Measurements from ENCODE around the gene OAT. TPM values are rescaled to one million over a fixed set of nuclear protein-coding genes. Genes with fewer than 3 reads are reported as not detected.

The OAT gene
- polyA plus RNA-seq, 1 of the 3 experiments (the other 2 are of a cell fraction) = 65.7 TPM

DNA sequence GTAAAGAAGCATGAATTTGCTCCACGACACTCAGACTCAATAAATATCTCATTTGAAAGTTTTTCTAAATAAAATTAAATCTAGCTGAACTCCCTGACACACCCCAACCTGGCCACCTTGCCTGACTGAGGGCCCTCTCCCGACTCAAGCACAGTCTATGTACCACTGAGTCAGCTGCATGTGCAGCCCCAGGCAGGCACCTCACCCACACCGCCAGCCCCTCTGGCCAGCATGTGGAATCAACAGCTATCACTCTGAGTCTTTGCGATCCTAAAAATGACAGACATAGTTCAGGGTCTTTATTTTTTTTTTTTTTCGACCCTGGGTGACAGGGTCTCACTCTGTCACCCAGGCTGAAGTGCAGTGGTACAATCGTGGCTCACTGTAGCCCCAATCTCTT is 35.2 kb downstream of the OAT start:
- Histone ChIP-seq H3K4me2 (no peak overlapping the region), H3K4me3 (ENCODE audit: low read depth in 2 of 2, low read length in 1 of 2) (no peak overlapping the region), H3K27ac (ENCODE audit: low read depth in 2 of 2, low read length in 1 of 2) (no peak overlapping the region), H3K79me2 (ENCODE audit: insufficient read depth) (no peaks in the 10 kb centered on the region), H3K9me2 (no peaks in the 10 kb centered on the region), H3K4me1 (ENCODE audit: control insufficient read depth in 1 of 2, insufficient read depth in 2 of 2, low read depth in 1 of 2, low read length in 1 of 2) (peaks cover 0 to under 1% of the 10 kb centered on the region in 2 experiments; a peak in 1 of 4 replicates), H3K27me3 (ENCODE audit: insufficient read depth) (no peaks in the 10 kb centered on the region), H3K9ac (no peak overlapping the region), H2AFZ (ENCODE audit: low read depth) (no peak overlapping the region), H3K36me3 (replicated peaks in 1 of 2; ENCODE audit: control insufficient read depth in 1 of 2, insufficient read depth in 2 of 2, low read length in 1 of 2) (no peaks in the 10 kb centered on the region), H3K9me3 (no peaks in the 10 kb centered on the region), H3F3A (replicated peaks; ENCODE audit: insufficient read depth) (no peaks in the 10 kb centered on the region), H4K20me1 (ENCODE audit: insufficient read depth) (no peaks in the 10 kb centered on the region)
- CTCF ChIA-PET = interaction anchor here (0.6 to 20.8 kb wide), 4 partner anchors 19 to 386 kb away, joined by 3 to 520 read pairs (median 3); no protein-coding TSS in a partner anchor
- POLR2A ChIA-PET = no interaction called here
- no peak for DNase-seq
- TF ChIP-seq USF1 (IDR thresholded peaks at IDR 0.05; ENCODE audit: borderline replicate concordance, low read depth) (no peak), TAF1 (IDR thresholded peaks at IDR 0.05; ENCODE audit: borderline replicate concordance, low read depth, low read length) (no peak), YY1 (IDR thresholded peaks at IDR 0.05; ENCODE audit: low read depth) (no peak), SMC3 (IDR thresholded peaks at IDR 0.05; ENCODE audit: low read depth, low read length) (no peak), IRF3 (IDR thresholded peaks at IDR 0.05; ENCODE audit: low read depth, low read length) (no peak), SIN3A (IDR thresholded peaks at IDR 0.05; ENCODE audit: borderline replicate concordance, low read depth, low read length) (no peak), CHD2 (IDR thresholded peaks at IDR 0.05; ENCODE audit: low read length, partially characterized antibody) (no peak), EZH2phosphoT487 (IDR thresholded peaks at IDR 0.05; ENCODE audit: borderline replicate concordance, low read depth) (no peak), JUND (IDR thresholded peaks at IDR 0.05) (no peak), MAX (IDR thresholded peaks at IDR 0.05; ENCODE audit: low read depth) (no peak)
- 37% methylated on average over 6 of the region's 6 CpGs for WGBS (ENCODE audit: low lambda C conversion rate)

GRCh38 chr10:124381011-124381611 is 37.6 kb downstream of the OAT start:
- Histone ChIP-seq H3K27ac (ENCODE audit: low read depth in 2 of 2, low read length in 1 of 2) (no peak overlapping the region), H3K4me2 (no peak overlapping the region), H3K4me1 (ENCODE audit: control insufficient read depth in 1 of 2, insufficient read depth in 2 of 2, low read depth in 1 of 2, low read length in 1 of 2) (no peaks in the 10 kb centered on the region), H2AFZ (ENCODE audit: low read depth) (no peak overlapping the region), H3K36me3 (replicated peaks in 1 of 2; ENCODE audit: control insufficient read depth in 1 of 2, insufficient read depth in 2 of 2, low read length in 1 of 2) (no peaks in the 10 kb centered on the region), H3K79me2 (ENCODE audit: insufficient read depth) (no peaks in the 10 kb centered on the region), H3K9me3 (no peaks in the 10 kb centered on the region), H3K4me3 (ENCODE audit: low read depth in 2 of 2, low read length in 1 of 2) (no peak overlapping the region), H3K27me3 (ENCODE audit: insufficient read depth) (no peaks in the 10 kb centered on the region), H3F3A (replicated peaks; ENCODE audit: insufficient read depth) (no peaks in the 10 kb centered on the region), H3K9me2 (no peaks in the 10 kb centered on the region), H4K20me1 (ENCODE audit: insufficient read depth) (no peaks in the 10 kb centered on the region), H3K9ac (no peak overlapping the region)
- CTCF ChIA-PET = interaction anchor here (1.3 to 20.8 kb wide), 3 partner anchors 8 to 384 kb away, joined by 3 to 520 read pairs (median 15); no protein-coding TSS in a partner anchor
- POLR2A ChIA-PET = no interaction called here
- WGBS (ENCODE audit: low lambda C conversion rate) = 78% methylated on average over 19 of the region's 19 CpGs
- DNase-seq = no peak
- TF ChIP-seq, protein P1, sequence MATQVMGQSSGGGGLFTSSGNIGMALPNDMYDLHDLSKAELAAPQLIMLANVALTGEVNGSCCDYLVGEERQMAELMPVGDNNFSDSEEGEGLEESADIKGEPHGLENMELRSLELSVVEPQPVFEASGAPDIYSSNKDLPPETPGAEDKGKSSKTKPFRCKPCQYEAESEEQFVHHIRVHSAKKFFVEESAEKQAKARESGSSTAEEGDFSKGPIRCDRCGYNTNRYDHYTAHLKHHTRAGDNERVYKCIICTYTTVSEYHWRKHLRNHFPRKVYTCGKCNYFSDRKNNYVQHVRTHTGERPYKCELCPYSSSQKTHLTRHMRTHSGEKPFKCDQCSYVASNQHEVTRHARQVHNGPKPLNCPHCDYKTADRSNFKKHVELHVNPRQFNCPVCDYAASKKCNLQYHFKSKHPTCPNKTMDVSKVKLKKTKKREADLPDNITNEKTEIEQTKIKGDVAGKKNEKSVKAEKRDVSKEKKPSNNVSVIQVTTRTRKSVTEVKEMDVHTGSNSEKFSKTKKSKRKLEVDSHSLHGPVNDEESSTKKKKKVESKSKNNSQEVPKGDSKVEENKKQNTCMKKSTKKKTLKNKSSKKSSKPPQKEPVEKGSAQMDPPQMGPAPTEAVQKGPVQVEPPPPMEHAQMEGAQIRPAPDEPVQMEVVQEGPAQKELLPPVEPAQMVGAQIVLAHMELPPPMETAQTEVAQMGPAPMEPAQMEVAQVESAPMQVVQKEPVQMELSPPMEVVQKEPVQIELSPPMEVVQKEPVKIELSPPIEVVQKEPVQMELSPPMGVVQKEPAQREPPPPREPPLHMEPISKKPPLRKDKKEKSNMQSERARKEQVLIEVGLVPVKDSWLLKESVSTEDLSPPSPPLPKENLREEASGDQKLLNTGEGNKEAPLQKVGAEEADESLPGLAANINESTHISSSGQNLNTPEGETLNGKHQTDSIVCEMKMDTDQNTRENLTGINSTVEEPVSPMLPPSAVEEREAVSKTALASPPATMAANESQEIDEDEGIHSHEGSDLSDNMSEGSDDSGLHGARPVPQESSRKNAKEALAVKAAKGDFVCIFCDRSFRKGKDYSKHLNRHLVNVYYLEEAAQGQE (IDR thresholded peaks at IDR 0.05; ENCODE audit: low read depth, low read length) = no peak
- TF ChIP-seq FOXJ3 (CRISPR knock-in tag; IDR thresholded peaks at IDR 0.05) = no peak
- no peak for TF ChIP-seq ELF1 (IDR thresholded peaks at IDR 0.05)
- no peak for TF ChIP-seq CTCF (IDR thresholded peaks at IDR 0.05)
- no peak for TF ChIP-seq FOSL2 (IDR thresholded peaks at IDR 0.05; ENCODE audit: borderline replicate concordance, low read depth)
- TF ChIP-seq USF2 (IDR thresholded peaks at IDR 0.05; ENCODE audit: borderline replicate concordance, low read depth, low read length) = no peak
- no peak for TF ChIP-seq NRF1 (IDR thresholded peaks at IDR 0.05; ENCODE audit: low read depth, low read length)
- TF ChIP-seq RFX5 (IDR thresholded peaks at IDR 0.05; ENCODE audit: low read length) = no peak
- TF ChIP-seq TAF1 (IDR thresholded peaks at IDR 0.05; ENCODE audit: borderline replicate concordance, low read depth, low read length) = no peak
- no peak for TF ChIP-seq MXI1 (IDR thresholded peaks at IDR 0.05; ENCODE audit: low read depth, low read length)

All from SK-N-SH (cell line).